ENCODE measurements around the gene KDM5A.
"Not testable (repeated sequence)": the region's sequence is repeated elsewhere in the genome, so short reads cannot be mapped to it uniquely, and the experiment has no call there.

KDM5A gene

GRCh38 chr12:389142-390096 lies at the start of gene KDM5A:
Gene KDM5A, minus strand, starts transcription at chr12:389320. Its CDS starts 229 bp downstream, at chr12:389091.
- DNase-seq (ENCODE audit: low spot score) (peak; percentile 96), FAIRE-seq (peak; percentile 96)

- not testable (repeated sequence) for DNase-seq (ENCODE audit: low spot score); FAIRE-seq
Observed at GRCh38 chr12:435737-436136, 46.6 kb upstream of the KDM5A start.

GRCh38 chr12:422526-422925 lies 33.4 kb upstream of the KDM5A start:
- FAIRE-seq, result peak; percentile 30
- no peak for DNase-seq (ENCODE audit: low spot score)

- DNase-seq (ENCODE audit: low spot score), result no peak
- no peak for FAIRE-seq
Observed at GRCh38 chr12:418432-418831, 29.3 kb upstream of the KDM5A start.

GRCh38 chr12:414859-415258 lies 25.7 kb upstream of the KDM5A start:
- FAIRE-seq, result no peak
- DNase-seq (ENCODE audit: low spot score), result no peak

- FAIRE-seq, result no peak
- DNase-seq (ENCODE audit: low spot score), result peak; percentile 29
Observed at GRCh38 chr12:402029-402389, 12.9 kb upstream of the KDM5A start.

- peak; percentile 63 for FAIRE-seq
- DNase-seq (ENCODE audit: low spot score), result peak; percentile 99
Observed at GRCh38 chr12:401235-402028, 12.3 kb upstream of the KDM5A start, which contains the start of gene CCDC77. Gene CCDC77, plus strand, starts transcription at chr12:401644. Its CDS starts 7,740 bp downstream, at chr12:409384.

- FAIRE-seq (no peak), DNase-seq (ENCODE audit: low spot score) (no peak)
Observed at GRCh38 chr12:400828-401227, 11.7 kb upstream of the KDM5A start.

- peak; percentile 30 for FAIRE-seq
- no peak for DNase-seq (ENCODE audit: low spot score)
Observed at GRCh38 chr12:388541-389141, 479 bp downstream of the KDM5A start.

GRCh38 chr12:388012-388411 lies 1.1 kb downstream of the KDM5A start:
- DNase-seq (ENCODE audit: low spot score), result no peak
- no peak for FAIRE-seq

GRCh38 chr12:386651-387050 lies 2.5 kb downstream of the KDM5A start:
- no peak for FAIRE-seq
- DNase-seq (ENCODE audit: low spot score), result no peak

- not testable (repeated sequence) for FAIRE-seq; DNase-seq (ENCODE audit: low spot score)
Observed at GRCh38 chr12:370739-371485, 18.2 kb downstream of the KDM5A start.

- no peak for FAIRE-seq
- no peak for DNase-seq (ENCODE audit: low spot score)
Observed at GRCh38 chr12:367972-368371, 21.1 kb downstream of the KDM5A start.

- FAIRE-seq (peak; percentile 32), DNase-seq (ENCODE audit: low spot score) (no peak)
Observed at GRCh38 chr12:366820-367219, 22.3 kb downstream of the KDM5A start.

GRCh38 chr12:359091-359490 lies 30.0 kb downstream of the KDM5A start:
- DNase-seq (ENCODE audit: low spot score), result no peak
- FAIRE-seq, result no peak

GRCh38 chr12:356276-356988 lies 32.7 kb downstream of the KDM5A start:
- FAIRE-seq, result no peak
- peak; percentile 13 for DNase-seq (ENCODE audit: low spot score)

- DNase-seq (ENCODE audit: low spot score); FAIRE-seq: not testable (repeated sequence)
Observed at GRCh38 chr12:351197-351596, 37.9 kb downstream of the KDM5A start.

- DNase-seq (ENCODE audit: low spot score); FAIRE-seq: not testable (repeated sequence)
Observed at GRCh38 chr12:349625-350024, 39.5 kb downstream of the KDM5A start.

GRCh38 chr12:343036-343435 lies 46.1 kb downstream of the KDM5A start:
- DNase-seq (ENCODE audit: low spot score); FAIRE-seq: not testable (repeated sequence)

GRCh38 chr12:337039-337438 lies 52.1 kb downstream of the KDM5A start:
- no peak for FAIRE-seq
- no peak for DNase-seq (ENCODE audit: low spot score)
